ENCODE results near the gene RHOBTB1.

- TF ChIP-seq, protein P1, sequence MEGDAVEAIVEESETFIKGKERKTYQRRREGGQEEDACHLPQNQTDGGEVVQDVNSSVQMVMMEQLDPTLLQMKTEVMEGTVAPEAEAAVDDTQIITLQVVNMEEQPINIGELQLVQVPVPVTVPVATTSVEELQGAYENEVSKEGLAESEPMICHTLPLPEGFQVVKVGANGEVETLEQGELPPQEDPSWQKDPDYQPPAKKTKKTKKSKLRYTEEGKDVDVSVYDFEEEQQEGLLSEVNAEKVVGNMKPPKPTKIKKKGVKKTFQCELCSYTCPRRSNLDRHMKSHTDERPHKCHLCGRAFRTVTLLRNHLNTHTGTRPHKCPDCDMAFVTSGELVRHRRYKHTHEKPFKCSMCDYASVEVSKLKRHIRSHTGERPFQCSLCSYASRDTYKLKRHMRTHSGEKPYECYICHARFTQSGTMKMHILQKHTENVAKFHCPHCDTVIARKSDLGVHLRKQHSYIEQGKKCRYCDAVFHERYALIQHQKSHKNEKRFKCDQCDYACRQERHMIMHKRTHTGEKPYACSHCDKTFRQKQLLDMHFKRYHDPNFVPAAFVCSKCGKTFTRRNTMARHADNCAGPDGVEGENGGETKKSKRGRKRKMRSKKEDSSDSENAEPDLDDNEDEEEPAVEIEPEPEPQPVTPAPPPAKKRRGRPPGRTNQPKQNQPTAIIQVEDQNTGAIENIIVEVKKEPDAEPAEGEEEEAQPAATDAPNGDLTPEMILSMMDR (IDR thresholded peaks at IDR 0.05): no peak
- no peak for TF ChIP-seq POLR2A (IDR thresholded peaks at IDR 0.05)
These were observed 32.8 kb downstream of the RHOBTB1 start for GRCh38 chr10:60911216-60911615.
